SKM-1 treated with dmso at 0.1 percent for 144 hours (cell line): ENCODE measurements around the gene CAMSAP1.

Experiments used
- DNase-seq: peaks from one replicate; lab custom pipeline; 2025; ENCODE audit not compliant: unreplicated experiment; lab: John Stamatoyannopoulos, UW

CAMSAP1 gene

GRCh38 chr9:135777623-135778177 lies 129.6 kb downstream of the CAMSAP1 start:
- no peak for DNase-seq

DNA sequence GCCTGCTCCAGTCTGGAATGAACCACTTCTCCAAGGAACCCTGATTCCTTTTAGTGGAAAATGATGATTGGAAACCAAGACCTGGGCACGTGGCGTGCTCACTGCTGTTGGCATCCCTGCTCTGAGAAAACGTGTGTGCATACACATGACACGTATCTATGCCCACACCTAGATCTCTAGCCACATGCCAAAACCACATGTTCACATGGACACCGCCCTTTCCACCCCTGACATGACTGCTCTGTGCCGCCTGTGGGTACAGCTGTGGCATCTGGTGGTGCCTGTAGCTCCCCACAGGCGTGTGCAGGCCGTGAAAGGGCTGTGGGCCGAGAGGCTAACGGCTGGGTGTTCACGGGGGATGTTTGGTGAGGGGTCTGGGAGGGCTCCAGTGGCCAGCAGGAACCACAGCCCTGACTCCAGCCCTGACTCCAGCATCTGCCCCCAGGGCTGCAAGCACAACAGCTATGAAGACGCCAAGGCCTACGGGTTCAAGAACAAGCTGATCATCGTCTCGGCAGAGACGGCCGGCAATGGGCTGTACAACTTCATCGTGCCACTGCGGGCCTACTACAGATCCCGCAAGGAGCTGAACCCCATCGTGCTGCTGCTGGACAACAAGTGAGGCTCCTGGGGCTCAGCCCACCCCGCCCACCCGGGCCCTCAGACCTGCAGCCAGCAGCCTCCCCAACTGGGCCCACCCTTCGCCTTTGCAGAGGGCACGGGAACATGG lies 130.3 kb downstream of the CAMSAP1 start:
- DNase-seq: no peak

DNA sequence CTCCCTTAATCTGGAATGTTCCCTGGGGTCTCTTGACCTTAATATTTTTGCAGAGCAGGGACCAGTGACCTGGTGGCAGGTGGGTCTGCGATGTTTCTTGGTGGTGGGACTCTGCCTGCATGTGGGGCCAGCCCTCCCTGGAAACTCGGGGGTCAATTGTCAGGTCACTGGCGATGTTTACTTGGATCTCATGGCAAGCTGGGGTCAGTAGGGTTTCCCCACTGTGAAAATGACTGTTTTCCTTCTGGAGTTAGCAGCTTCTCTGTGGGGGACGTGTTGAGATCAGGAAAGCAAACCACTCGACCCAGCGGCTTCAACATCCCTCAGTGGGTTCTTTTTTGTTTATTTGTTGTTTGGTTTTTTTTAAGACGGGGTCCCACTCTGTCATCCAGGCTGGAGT lies 131.4 kb downstream of the CAMSAP1 start:
- DNase-seq: no peak

- DNase-seq: no peak
Measured at GRCh38 chr9:135774794-135775525, 132.4 kb downstream of the CAMSAP1 start.

DNA sequence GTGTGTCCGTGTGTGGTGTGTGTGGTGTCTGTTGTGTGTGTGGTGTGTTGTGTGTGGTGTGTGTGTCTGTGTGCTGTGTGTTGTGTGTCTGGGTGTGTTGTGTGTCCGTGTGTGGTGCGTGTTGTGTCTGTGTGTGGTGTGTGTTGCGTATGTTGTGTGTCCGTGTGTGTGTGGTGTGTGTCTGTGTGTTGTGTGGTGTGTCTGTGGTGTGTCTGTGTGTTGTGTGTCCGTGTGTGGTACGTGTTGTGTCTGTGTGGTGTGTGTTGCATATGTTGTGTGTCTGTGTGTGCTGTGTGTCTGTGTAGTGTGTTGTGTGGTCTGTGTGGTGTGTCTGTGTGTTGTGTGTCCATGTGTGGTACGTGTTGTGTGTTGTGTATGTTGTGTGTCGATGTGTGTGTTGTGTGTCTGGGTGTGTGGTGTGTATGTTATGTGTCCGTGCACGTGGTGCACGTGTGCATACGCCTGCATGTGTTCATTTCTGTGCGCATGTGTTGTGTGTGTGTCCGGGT lies 133.1 kb downstream of the CAMSAP1 start:
- no peak for DNase-seq

DNA sequence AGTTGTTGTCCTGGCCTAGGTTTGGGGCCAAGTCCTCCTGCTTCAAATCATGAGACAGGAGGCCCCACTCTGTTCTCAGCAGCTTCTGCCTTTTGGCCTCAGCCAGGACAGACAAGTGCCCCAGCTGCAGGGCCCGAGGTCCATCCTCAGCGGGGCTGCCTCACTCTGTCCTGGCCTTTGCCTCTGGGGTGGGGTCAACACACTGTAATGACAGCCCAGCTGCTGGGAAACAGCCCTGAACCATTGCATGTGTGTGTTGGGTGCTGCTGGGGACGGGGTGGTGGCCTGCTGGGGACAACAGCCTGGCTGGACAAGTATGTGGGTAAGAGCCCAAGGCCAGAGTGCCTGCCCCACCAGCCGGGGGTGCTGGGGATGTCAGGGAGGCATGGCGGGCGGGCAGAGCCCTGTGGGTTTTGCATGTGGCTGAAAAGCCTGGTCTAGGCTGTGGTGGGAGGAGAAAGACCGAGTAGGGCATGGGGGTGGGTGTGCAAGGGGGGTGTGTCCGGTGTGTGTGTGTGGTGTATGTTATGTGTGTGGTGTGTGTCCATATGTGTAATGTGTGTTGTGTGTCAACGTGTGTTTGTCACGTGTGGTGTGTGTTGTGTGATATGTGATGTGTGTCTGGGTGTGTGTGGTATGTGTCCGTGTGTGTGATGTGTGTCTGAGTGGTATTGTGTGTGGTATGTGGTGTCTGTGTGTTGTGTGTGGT lies 133.7 kb downstream of the CAMSAP1 start:
- DNase-seq: no peak

- no peak for DNase-seq
Measured at GRCh38 chr9:135772702-135773493, 134.4 kb downstream of the CAMSAP1 start.

- DNase-seq: no peak
Measured at GRCh38 chr9:135772056-135772646, 135.2 kb downstream of the CAMSAP1 start.

- DNase-seq: no peak
Measured at GRCh38 chr9:135771401-135772051, 135.8 kb downstream of the CAMSAP1 start.

- DNase-seq: no peak
Measured at GRCh38 chr9:135770771-135771170, 136.6 kb downstream of the CAMSAP1 start.

DNA sequence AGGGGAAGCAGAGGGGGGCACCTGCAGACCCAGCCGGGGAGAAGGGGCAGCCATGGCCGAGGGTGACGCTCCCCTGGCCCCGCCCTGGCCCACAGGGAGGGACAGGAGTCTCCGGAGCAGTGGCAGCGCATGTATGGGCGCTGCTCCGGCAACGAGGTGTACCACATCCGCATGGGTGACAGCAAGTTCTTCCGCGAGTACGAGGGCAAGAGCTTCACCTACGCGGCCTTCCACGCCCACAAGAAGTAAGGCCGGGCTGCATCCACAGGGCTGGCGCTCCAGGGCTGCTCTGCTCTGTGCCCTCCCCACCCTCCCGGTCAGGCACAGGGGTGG lies 137.2 kb downstream of the CAMSAP1 start:
- DNase-seq: no peak

DNA sequence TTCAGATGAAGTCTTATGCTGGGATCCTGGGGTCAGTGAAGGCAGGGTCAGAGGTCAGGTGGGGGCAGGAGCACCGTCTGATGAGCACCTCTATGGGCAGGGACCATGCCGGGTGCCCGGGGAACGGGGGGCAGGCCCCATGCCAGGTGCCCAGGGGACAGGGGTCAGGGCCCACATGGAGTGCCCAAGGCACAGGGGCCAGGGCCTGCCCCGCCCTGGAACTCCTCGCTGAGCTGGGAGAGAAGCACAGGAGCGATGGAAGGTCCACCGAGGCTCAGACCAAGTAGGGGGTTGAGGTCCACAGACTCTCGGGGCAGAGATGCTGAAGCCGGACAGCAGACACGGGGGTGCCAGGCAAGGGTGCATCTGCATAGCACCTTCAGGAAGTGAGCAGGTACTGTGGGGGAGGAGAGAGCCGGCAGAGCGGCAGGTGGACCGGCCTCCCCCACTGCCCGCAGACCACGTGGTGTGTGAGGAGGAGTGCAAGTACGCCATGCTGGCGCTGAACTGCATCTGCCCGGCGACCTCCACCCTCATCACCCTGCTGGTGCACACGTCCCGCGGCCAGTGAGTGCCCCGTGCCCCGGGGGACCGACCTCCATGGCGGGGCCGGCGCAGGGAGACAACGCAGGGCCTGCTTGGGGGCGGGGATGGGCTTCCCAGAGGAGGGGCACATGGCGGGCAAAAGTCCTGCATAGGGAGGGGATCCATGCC lies 137.7 kb downstream of the CAMSAP1 start:
- DNase-seq: no peak

GRCh38 chr9:135768516-135769218 lies 138.7 kb downstream of the CAMSAP1 start:
- DNase-seq: no peak

- no peak for DNase-seq
Measured at GRCh38 chr9:135766707-135767106, 140.6 kb downstream of the CAMSAP1 start.

DNA sequence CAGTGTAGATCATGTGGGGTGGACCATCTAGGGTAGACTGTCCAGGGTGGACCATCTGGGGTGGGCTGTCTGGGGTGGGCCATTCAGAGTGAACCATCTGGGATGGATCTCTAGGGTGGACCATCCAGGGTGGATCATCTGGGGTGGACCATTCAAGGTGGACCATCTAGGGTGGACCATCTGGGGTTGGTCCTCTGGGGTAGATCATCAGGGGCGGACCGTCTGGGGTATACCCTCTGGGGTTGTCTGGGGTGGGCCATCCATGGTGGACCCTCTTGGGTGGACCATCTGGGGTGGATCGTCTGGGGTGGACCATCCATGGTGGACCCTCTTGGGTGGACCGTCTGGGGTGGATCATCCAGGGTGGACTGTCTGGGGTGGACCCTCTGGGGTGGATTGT lies 141.1 kb downstream of the CAMSAP1 start:
- no peak for DNase-seq

GRCh38 chr9:135765416-135765815 lies 141.9 kb downstream of the CAMSAP1 start:
- no peak for DNase-seq

- DNase-seq: no peak
Measured at GRCh38 chr9:135764731-135765130, 142.6 kb downstream of the CAMSAP1 start.

DNA sequence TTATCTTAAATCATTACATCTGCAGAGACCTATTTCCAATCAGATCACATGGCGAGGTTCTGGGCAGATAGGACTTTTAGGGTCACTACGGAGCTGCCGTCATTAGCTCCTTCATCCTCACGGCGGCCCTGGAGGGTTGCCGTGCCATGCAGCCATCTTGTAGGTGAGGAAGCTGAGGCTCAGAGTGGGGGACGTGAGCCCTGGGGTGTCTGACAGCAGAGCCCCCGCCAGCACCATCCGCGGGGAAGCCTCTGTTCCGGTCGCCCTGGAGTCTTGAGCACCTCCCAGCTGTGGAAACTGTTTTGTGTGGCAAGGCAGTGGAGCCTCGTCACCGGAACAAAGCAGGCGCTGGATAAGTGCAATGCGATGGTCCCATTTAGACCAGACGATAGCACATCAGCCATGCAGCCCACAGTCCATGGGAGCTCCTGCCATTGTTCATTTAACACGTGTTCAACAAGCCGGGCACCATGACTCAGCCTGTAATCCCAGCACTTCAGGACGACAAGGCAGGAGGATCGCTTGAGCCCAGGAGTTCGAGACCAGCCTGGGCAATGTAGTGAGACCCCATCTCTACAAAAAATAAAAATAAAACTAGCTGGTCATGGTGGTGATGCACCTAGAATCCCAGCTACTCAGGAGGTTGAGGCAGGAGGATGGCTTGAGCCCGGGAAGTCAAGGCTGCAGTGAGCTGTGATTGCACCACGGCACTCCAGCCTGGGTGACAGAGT lies 143.5 kb downstream of the CAMSAP1 start:
- DNase-seq: no peak
